ENCODE results near the gene ECE1. TPM values are rescaled to one million over a fixed set of nuclear protein-coding genes. Genes with fewer than 3 reads are reported as not detected.

The ECE1 gene
- total and polyA plus RNA-seq, 2 of the 8 experiments (the other 6 are each of a cell fraction or from before 2014, with no cell fraction given) = 21.4 to 36.8 TPM

- H3K27ac ChIP-seq (ENCODE audit: low read depth, low read length) = no peak overlapping the region
- CTCF ChIA-PET (ENCODE audit: partially characterized antibody) = interaction anchor here (0.7 to 11.6 kb wide), 5 partner anchors 11 to 46 kb away, joined by 4 to 144 read pairs (median 6); no protein-coding TSS in a partner anchor
- TF ChIP-seq GTF2F1 (IDR thresholded peaks at IDR 0.05; ENCODE audit: borderline replicate concordance, low read depth, low read length) (no peak), BACH1 (IDR thresholded peaks at IDR 0.05; ENCODE audit: low read length) (no peak), RBBP5 (IDR thresholded peaks at IDR 0.05; ENCODE audit: borderline replicate concordance, low read depth, low read length) (no peak), HDAC2 (IDR thresholded peaks at IDR 0.05; ENCODE audit: borderline replicate concordance in 1 of 2, low read depth in 2 of 2, low read length in 2 of 2) (no peak), KDM1A (IDR thresholded peaks at IDR 0.05; ENCODE audit: borderline replicate concordance, low read length) (no peak), USF2 (IDR thresholded peaks at IDR 0.05; ENCODE audit: low read length) (no peak), JUN (IDR thresholded peaks at IDR 0.05; ENCODE audit: low read depth, low read length) (no peak), CTCF (IDR thresholded peaks at IDR 0.05; ENCODE audit: control extremely low read depth in 1 of 3, insufficient read depth in 1 of 3, low read depth in 1 of 3, low read length in 3 of 3) (no peak)
These were observed 2.3 kb downstream of the ECE1 start for GRCh38 chr1:21287905-21288514.

More at GRCh38 chr1:21287905-21288514, 2.3 kb downstream of the ECE1 start:
- H3K23ac ChIP-seq (ENCODE audit: insufficient read length) = no peak overlapping the region
- H3K4me3 ChIP-seq (ENCODE audit: extremely low read depth in 1 of 4, insufficient read depth in 2 of 4, low read depth in 3 of 4, low read length in 4 of 4) = no peak overlapping the region
- H3K9ac ChIP-seq (replicated peaks in 1 of 4; ENCODE audit: extremely low read depth in 1 of 4, low read depth in 3 of 4, low read length in 3 of 4) = no peak overlapping the region; a peak in 1 of 7 replicates
- 0 out of 8 replicates have a peak, but pooled peaks cover 0 to 3% (median 0%) of the 10 kb centered on the region in 4 experiments for H3K36me3 ChIP-seq (ENCODE audit: control insufficient read depth in 2 of 4, insufficient read depth in 4 of 4, low read length in 3 of 4)
- H3K79me2 ChIP-seq (ENCODE audit: control insufficient read depth in 1 of 2, insufficient read depth in 2 of 2, low read length in 2 of 2) = no peaks in the 10 kb centered on the region; a peak in 1 of 4 replicates
- no peaks in the 10 kb centered on the region for H3K79me1 ChIP-seq (ENCODE audit: low read depth, low read length)
- no peak overlapping the region for H3K4ac ChIP-seq (replicated peaks; ENCODE audit: insufficient read length, low read depth, low read length)
- no peak overlapping the region for H3K14ac ChIP-seq (ENCODE audit: insufficient read length)
- H4K8ac ChIP-seq (ENCODE audit: extremely low read depth, insufficient read depth, low read length) = no peak overlapping the region; the same call in 1 of the 2 replicates
- no peak for DNase-seq (ENCODE audit: low read depth in 1 of 2, low spot score in 2 of 2)
- WGBS, 2 experiments (ENCODE audit: extremely low coverage in 1 of 2, insufficient coverage in 1 of 2, insufficient read length in 1 of 2, insufficient replicate concordance in 2 of 2, low coverage in 1 of 2, low lambda C conversion rate in 2 of 2, missing lambda C conversion rate in 1 of 2) = 91% methylated on average over 8 of the region's 8 CpGs; no CpG with 5 or more reads in 1 of the 2 experiments
- peaks cover 0 to 1% of the 10 kb centered on the region in 2 experiments for H4K20me1 ChIP-seq (replicated peaks in 1 of 2; ENCODE audit: control insufficient read depth in 1 of 2, insufficient read depth in 2 of 2, low read length in 2 of 2)
- no peaks in the 10 kb centered on the region for H3K9me3 ChIP-seq (ENCODE audit: insufficient read depth in 2 of 2, low read depth in 1 of 2, low read length in 1 of 2)
- H4K91ac ChIP-seq (replicated peaks; ENCODE audit: insufficient read length, low read length) = no peak overlapping the region
- no peak overlapping the region for H2BK15ac ChIP-seq (ENCODE audit: low read length)
- H2BK12ac ChIP-seq (ENCODE audit: low read depth, low read length) = no peak overlapping the region
- H3K23me2 ChIP-seq (ENCODE audit: low read depth, low read length) = peaks cover 6% of the 10 kb centered on the region
- H2AK5ac ChIP-seq (ENCODE audit: low read depth, low read length) = no peak overlapping the region
- H4K5ac ChIP-seq (ENCODE audit: insufficient read length, low read depth, low read length) = no peak overlapping the region
- no peak overlapping the region for H3K4me2 ChIP-seq (ENCODE audit: insufficient read depth in 1 of 2, low read depth in 2 of 2, low read length in 2 of 2)
- H2BK20ac ChIP-seq (ENCODE audit: low read length) = no peak overlapping the region
- no peak overlapping the region for H2AFZ ChIP-seq (ENCODE audit: low read length)
- POLR2A ChIA-PET (ENCODE audit: partially characterized antibody) = interaction anchor here (0.6 to 1.0 kb wide), 2 partner anchors 10 to 44 kb away, joined by 3 read pairs; no protein-coding TSS in a partner anchor
- FAIRE-seq = no peak
- peaks cover 0 to 4% (median 0%) of the 10 kb centered on the region in 4 experiments; a peak in 2 of 7 replicates for H3K27me3 ChIP-seq (replicated peaks in 1 of 4; ENCODE audit: control insufficient read depth in 3 of 4, extremely low read depth in 1 of 4, insufficient read depth in 3 of 4, low read length in 3 of 4)
- H2BK120ac ChIP-seq (replicated peaks; ENCODE audit: low read depth, low read length) = no peak overlapping the region
- peaks cover 0 to 22% (median 10%) of the 10 kb centered on the region in 4 experiments; a peak in 6 of 7 replicates for H3K4me1 ChIP-seq (replicated peaks in 1 of 4; ENCODE audit: control insufficient read depth in 3 of 4, insufficient read depth in 4 of 4, low read length in 3 of 4)
- H3K18ac ChIP-seq (ENCODE audit: extremely low read depth, low read length) = no peak overlapping the region
- no peak overlapping the region for H2BK5ac ChIP-seq (ENCODE audit: low read depth, low read length)
- H3K56ac ChIP-seq (replicated peaks; ENCODE audit: insufficient read length, low read depth, low read length) = no peak overlapping the region
